Measurements from ENCODE around the gene MACROD2. TPM values are rescaled to one million over a fixed set of nuclear protein-coding genes. Genes with fewer than 3 reads are reported as not detected.

Gene MACROD2
- total RNA-seq, 1 donor from 2014 or later = 2.4 TPM

DNA sequence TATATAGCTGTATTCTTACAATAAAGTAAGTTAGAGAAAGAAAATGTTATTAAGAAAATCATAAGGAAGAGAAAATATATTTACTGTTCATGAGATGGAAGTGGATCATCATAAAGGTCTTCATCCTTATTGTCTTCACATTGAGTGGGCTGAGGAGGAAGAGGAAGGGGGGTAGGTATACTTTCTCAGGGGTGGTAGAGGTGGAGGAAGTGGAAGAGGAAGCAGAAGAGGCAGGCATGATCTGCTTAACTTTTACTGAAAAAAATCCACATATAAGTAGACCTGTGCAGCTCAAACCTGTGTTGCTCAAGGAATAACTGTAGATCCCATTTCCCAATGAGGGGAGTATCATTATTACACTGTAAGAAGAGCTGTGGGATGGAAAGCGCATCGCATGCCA, 1863.7 kb downstream of the MACROD2 start:
- Histone ChIP-seq H3K27me3 (ENCODE audit: insufficient read depth, low read length) (no peaks in the 10 kb centered on the region), H3K79me2 (ENCODE audit: insufficient read depth, low read length) (no peaks in the 10 kb centered on the region), H3K4me2 (ENCODE audit: low read length) (no peak overlapping the region), H3K4me1 (ENCODE audit: insufficient read depth, low read length) (no peaks in the 10 kb centered on the region), H3K36me3 (ENCODE audit: insufficient read depth, low read length) (no peaks in the 10 kb centered on the region), H3K9me3 (ENCODE audit: insufficient read depth, low read depth, low read length) (no peaks in the 10 kb centered on the region), H2AFZ (ENCODE audit: low read depth, low read length) (no peak overlapping the region), H4K20me1 (ENCODE audit: insufficient read depth, low read length) (no peaks in the 10 kb centered on the region), H3K4me3 (ENCODE audit: insufficient read depth, low read depth, low read length) (no peak overlapping the region), H3K9ac (ENCODE audit: low read length) (no peak overlapping the region), H3K27ac (ENCODE audit: low read depth, low read length) (no peak overlapping the region)
- TF ChIP-seq, protein P1, sequence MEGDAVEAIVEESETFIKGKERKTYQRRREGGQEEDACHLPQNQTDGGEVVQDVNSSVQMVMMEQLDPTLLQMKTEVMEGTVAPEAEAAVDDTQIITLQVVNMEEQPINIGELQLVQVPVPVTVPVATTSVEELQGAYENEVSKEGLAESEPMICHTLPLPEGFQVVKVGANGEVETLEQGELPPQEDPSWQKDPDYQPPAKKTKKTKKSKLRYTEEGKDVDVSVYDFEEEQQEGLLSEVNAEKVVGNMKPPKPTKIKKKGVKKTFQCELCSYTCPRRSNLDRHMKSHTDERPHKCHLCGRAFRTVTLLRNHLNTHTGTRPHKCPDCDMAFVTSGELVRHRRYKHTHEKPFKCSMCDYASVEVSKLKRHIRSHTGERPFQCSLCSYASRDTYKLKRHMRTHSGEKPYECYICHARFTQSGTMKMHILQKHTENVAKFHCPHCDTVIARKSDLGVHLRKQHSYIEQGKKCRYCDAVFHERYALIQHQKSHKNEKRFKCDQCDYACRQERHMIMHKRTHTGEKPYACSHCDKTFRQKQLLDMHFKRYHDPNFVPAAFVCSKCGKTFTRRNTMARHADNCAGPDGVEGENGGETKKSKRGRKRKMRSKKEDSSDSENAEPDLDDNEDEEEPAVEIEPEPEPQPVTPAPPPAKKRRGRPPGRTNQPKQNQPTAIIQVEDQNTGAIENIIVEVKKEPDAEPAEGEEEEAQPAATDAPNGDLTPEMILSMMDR (IDR thresholded peaks at IDR 0.05; ENCODE audit: insufficient read depth, low read depth, low read length) = no peak
- TF ChIP-seq EZH2 (IDR thresholded peaks at IDR 0.05; ENCODE audit: insufficient read depth, low read length) = no peak
- no peaks in the 10 kb centered on the region for H3K9me3 Mint-ChIP-seq (ENCODE audit: unreplicated experiment)
- no peak overlapping the region for H3K27ac Mint-ChIP-seq (ENCODE audit: unreplicated experiment)
- no peaks in the 10 kb centered on the region for H3K4me1 Mint-ChIP-seq (ENCODE audit: low read depth, unreplicated experiment)
- H3K4me3 Mint-ChIP-seq (ENCODE audit: unreplicated experiment) = no peak overlapping the region
- no peak for DNase-seq (ENCODE audit: low read depth)
- H3K36me3 Mint-ChIP-seq (ENCODE audit: low read depth, unreplicated experiment) = no peaks in the 10 kb centered on the region
- no peak for FAIRE-seq
- H3K27me3 Mint-ChIP-seq (ENCODE audit: low read depth, unreplicated experiment) = no peaks in the 10 kb centered on the region

DNA sequence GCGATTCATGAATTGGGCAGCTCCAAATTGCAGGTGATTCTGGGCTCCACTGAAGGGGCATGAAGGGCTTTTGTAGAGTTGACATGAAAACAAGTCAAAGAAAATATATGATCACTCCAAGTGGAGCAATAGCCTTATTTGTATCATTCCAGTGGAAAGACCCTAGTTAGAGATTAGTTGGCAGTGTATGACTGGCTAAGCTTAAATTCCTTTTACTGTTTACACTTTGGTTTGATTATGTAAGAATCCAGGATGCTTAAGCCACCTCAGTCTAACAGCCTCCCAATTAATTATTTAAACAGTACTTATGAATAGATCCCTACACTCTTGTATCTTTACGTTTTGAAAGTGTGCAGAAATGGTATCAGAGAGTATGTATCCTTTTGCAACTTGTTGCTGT, 1865.5 kb downstream of the MACROD2 start:
- Histone ChIP-seq H3K4me1 (ENCODE audit: insufficient read depth, low read length) (no peaks in the 10 kb centered on the region), H2AFZ (ENCODE audit: low read depth, low read length) (no peak overlapping the region), H3K4me3 (ENCODE audit: insufficient read depth, low read depth, low read length) (no peak overlapping the region), H3K79me2 (ENCODE audit: insufficient read depth, low read length) (no peaks in the 10 kb centered on the region), H3K9me3 (ENCODE audit: insufficient read depth, low read depth, low read length) (no peaks in the 10 kb centered on the region), H3K9ac (ENCODE audit: low read length) (no peak overlapping the region), H3K4me2 (ENCODE audit: low read length) (no peak overlapping the region), H3K27me3 (ENCODE audit: insufficient read depth, low read length) (no peaks in the 10 kb centered on the region), H3K36me3 (ENCODE audit: insufficient read depth, low read length) (no peaks in the 10 kb centered on the region), H4K20me1 (ENCODE audit: insufficient read depth, low read length) (no peaks in the 10 kb centered on the region), H3K27ac (ENCODE audit: low read depth, low read length) (no peak overlapping the region)
- Mint-ChIP-seq H3K4me3 (ENCODE audit: unreplicated experiment) (no peak overlapping the region), H3K27me3 (ENCODE audit: low read depth, unreplicated experiment) (no peaks in the 10 kb centered on the region), H3K36me3 (ENCODE audit: low read depth, unreplicated experiment) (no peaks in the 10 kb centered on the region), H3K4me1 (ENCODE audit: low read depth, unreplicated experiment) (no peaks in the 10 kb centered on the region), H3K27ac (ENCODE audit: unreplicated experiment) (no peak overlapping the region), H3K9me3 (ENCODE audit: unreplicated experiment) (no peaks in the 10 kb centered on the region)
- no peak for FAIRE-seq
- TF ChIP-seq EZH2 (IDR thresholded peaks at IDR 0.05; ENCODE audit: insufficient read depth, low read length) = no peak
- TF ChIP-seq, protein P1 (IDR thresholded peaks at IDR 0.05; ENCODE audit: insufficient read depth, low read depth, low read length) = no peak
- no peak for DNase-seq (ENCODE audit: low read depth)

DNA sequence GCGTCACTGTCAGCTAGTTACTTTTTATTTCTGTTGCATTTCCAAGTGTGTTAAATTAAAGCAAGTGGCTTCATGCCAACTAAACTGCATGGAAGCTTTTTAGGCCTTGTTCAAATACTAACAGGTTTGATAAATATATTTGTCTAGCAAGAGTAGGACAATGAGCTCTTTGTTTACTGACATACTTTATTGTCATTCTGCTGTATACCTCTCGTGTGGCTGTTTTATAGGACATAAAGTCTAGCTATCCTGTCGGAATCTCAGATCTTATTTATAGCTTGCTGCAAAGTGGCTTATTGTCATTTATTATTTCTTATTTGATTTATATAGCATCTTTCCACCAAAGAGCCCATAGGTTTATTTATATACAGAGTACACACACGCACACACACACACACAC, 1866.9 kb downstream of the MACROD2 start:
- no peak overlapping the region for H3K27ac Mint-ChIP-seq (ENCODE audit: unreplicated experiment)
- H3K9me3 Mint-ChIP-seq (ENCODE audit: unreplicated experiment) = no peaks in the 10 kb centered on the region
- no peaks in the 10 kb centered on the region for H3K79me2 ChIP-seq (ENCODE audit: insufficient read depth, low read length)

More for the DNA sequence above, 1866.9 kb downstream of the MACROD2 start:
- Histone ChIP-seq H3K4me3 (ENCODE audit: insufficient read depth, low read depth, low read length) (no peak overlapping the region), H3K4me1 (ENCODE audit: insufficient read depth, low read length) (no peaks in the 10 kb centered on the region), H3K9me3 (ENCODE audit: insufficient read depth, low read depth, low read length) (no peaks in the 10 kb centered on the region), H3K27me3 (ENCODE audit: insufficient read depth, low read length) (no peaks in the 10 kb centered on the region), H4K20me1 (ENCODE audit: insufficient read depth, low read length) (no peaks in the 10 kb centered on the region), H3K4me2 (ENCODE audit: low read length) (no peak overlapping the region), H3K27ac (ENCODE audit: low read depth, low read length) (no peak overlapping the region), H2AFZ (ENCODE audit: low read depth, low read length) (no peak overlapping the region), H3K36me3 (ENCODE audit: insufficient read depth, low read length) (no peaks in the 10 kb centered on the region), H3K9ac (ENCODE audit: low read length) (no peak overlapping the region)
- no peaks in the 10 kb centered on the region for H3K27me3 Mint-ChIP-seq (ENCODE audit: low read depth, unreplicated experiment)
- no peak for FAIRE-seq
- H3K4me1 Mint-ChIP-seq (ENCODE audit: low read depth, unreplicated experiment) = no peaks in the 10 kb centered on the region
- TF ChIP-seq, protein P1 (IDR thresholded peaks at IDR 0.05; ENCODE audit: insufficient read depth, low read depth, low read length) = no peak
- TF ChIP-seq EZH2 (IDR thresholded peaks at IDR 0.05; ENCODE audit: insufficient read depth, low read length) = no peak
- no peak overlapping the region for H3K4me3 Mint-ChIP-seq (ENCODE audit: unreplicated experiment)
- no peak for DNase-seq (ENCODE audit: low read depth)
- H3K36me3 Mint-ChIP-seq (ENCODE audit: low read depth, unreplicated experiment) = no peaks in the 10 kb centered on the region
